ENCODE data around the gene MCHR2.

DNA sequence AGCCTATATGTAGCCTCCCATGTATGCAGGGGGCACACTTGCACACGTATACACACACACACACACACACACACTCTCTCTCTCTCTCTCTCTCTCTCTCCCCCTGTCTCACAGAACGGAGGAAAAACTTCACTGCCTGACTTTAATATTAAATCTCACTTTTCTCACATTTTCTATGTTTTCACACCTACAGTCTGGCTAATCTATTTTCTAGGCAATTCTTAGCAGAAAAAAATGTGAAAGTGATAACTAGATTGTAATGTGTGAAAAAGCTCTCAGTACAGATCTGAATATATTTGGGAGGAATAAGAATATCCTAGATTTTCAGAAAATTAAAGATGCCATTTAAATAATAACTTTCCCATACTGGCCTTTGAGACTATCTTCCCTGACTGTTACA is 120.9 kb downstream of the MCHR2 start:
- TF ChIP-seq NFYB (IDR thresholded peaks at IDR 0.05; ENCODE audit: insufficient read depth, low read depth, low read length) (no peak), ZNF274 (IDR thresholded peaks at IDR 0.05; ENCODE audit: insufficient read depth, insufficient read length) (no peak), RFX5 (IDR thresholded peaks at IDR 0.05; ENCODE audit: low read depth, low read length) (no peak), EP300 (IDR thresholded peaks at IDR 0.05; ENCODE audit: borderline replicate concordance in 1 of 2, control insufficient read depth in 1 of 2, low read depth in 2 of 2, low read length in 2 of 2) (no peak), PAX8 (IDR thresholded peaks at IDR 0.05) (no peak), TARDBP (IDR thresholded peaks at IDR 0.05; ENCODE audit: borderline replicate concordance) (no peak), MEF2A (IDR thresholded peaks at IDR 0.05; ENCODE audit: insufficient read depth, low read depth, low read length) (no peak), ETV6 (conservative IDR thresholded peaks at IDR 0.05 in 1 of 2, IDR thresholded peaks at IDR 0.05 in 1 of 2; ENCODE audit: borderline replicate concordance in 1 of 2, low read depth in 1 of 2) (no peak), CHD1 (IDR thresholded peaks at IDR 0.05; ENCODE audit: low read depth, low read length) (no peak), EZH2 (IDR thresholded peaks at IDR 0.05; ENCODE audit: borderline replicate concordance, control insufficient read depth, low read depth, low read length) (no peak), RAD21 (IDR thresholded peaks at IDR 0.05; ENCODE audit: insufficient read depth, low read depth, low read length) (no peak)
- TF ChIP-seq, protein P1, sequence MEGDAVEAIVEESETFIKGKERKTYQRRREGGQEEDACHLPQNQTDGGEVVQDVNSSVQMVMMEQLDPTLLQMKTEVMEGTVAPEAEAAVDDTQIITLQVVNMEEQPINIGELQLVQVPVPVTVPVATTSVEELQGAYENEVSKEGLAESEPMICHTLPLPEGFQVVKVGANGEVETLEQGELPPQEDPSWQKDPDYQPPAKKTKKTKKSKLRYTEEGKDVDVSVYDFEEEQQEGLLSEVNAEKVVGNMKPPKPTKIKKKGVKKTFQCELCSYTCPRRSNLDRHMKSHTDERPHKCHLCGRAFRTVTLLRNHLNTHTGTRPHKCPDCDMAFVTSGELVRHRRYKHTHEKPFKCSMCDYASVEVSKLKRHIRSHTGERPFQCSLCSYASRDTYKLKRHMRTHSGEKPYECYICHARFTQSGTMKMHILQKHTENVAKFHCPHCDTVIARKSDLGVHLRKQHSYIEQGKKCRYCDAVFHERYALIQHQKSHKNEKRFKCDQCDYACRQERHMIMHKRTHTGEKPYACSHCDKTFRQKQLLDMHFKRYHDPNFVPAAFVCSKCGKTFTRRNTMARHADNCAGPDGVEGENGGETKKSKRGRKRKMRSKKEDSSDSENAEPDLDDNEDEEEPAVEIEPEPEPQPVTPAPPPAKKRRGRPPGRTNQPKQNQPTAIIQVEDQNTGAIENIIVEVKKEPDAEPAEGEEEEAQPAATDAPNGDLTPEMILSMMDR (IDR thresholded peaks at IDR 0.05 in 2 of 3, conservative IDR thresholded peaks at IDR 0.05 in 1 of 3; ENCODE audit: control insufficient read depth in 2 of 3, extremely low read depth in 1 of 3, insufficient read depth in 1 of 3, low read depth in 3 of 3, low read length in 3 of 3) = no peak
- TF ChIP-seq, protein P2, sequence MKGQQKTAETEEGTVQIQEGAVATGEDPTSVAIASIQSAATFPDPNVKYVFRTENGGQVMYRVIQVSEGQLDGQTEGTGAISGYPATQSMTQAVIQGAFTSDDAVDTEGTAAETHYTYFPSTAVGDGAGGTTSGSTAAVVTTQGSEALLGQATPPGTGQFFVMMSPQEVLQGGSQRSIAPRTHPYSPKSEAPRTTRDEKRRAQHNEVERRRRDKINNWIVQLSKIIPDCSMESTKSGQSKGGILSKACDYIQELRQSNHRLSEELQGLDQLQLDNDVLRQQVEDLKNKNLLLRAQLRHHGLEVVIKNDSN (IDR thresholded peaks at IDR 0.05; ENCODE audit: borderline replicate concordance, extremely low read length, insufficient read depth, low read depth, low read length) = no peak
